Measurements from ENCODE around the gene RAB11FIP4. TPM values are rescaled to one million over a fixed set of nuclear protein-coding genes. Genes with fewer than 3 reads are reported as not detected.

The RAB11FIP4 gene
- polyA plus RNA-seq, 1 of the 3 experiments (the other 2 are of a cell fraction), result 9.4 TPM

- Histone ChIP-seq H3K4me1 (ENCODE audit: control insufficient read depth in 1 of 2, insufficient read depth in 2 of 2, low read depth in 1 of 2, low read length in 1 of 2) (peaks cover 0 to 15% of the 10 kb centered on the region in 2 experiments; a peak in 1 of 4 replicates), H3K4me2 (no peak overlapping the region), H3K9me3 (no peaks in the 10 kb centered on the region), H4K20me1 (ENCODE audit: insufficient read depth) (no peaks in the 10 kb centered on the region), H3K27ac (ENCODE audit: low read depth in 2 of 2, low read length in 1 of 2) (no peak overlapping the region), H3K9ac (no peak overlapping the region), H2AFZ (ENCODE audit: low read depth) (no peak overlapping the region), H3K36me3 (replicated peaks in 1 of 2; ENCODE audit: control insufficient read depth in 1 of 2, insufficient read depth in 2 of 2, low read length in 1 of 2) (no peaks in the 10 kb centered on the region), H3F3A (replicated peaks; ENCODE audit: insufficient read depth) (no peaks in the 10 kb centered on the region), H3K27me3 (ENCODE audit: insufficient read depth) (no peaks in the 10 kb centered on the region), H3K79me2 (ENCODE audit: insufficient read depth) (no peaks in the 10 kb centered on the region), H3K9me2 (no peaks in the 10 kb centered on the region), H3K4me3 (ENCODE audit: low read depth in 2 of 2, low read length in 1 of 2) (no peak overlapping the region)
- WGBS (ENCODE audit: low lambda C conversion rate), result 87% methylated on average over 14 of the region's 16 CpGs
- DNase-seq, result no peak
- ChIA-PET POLR2A (no interaction called here), CTCF (interaction anchor here (1.9 kb wide), 1 partner anchor 43 kb away, joined by 5 read pairs; no protein-coding TSS in a partner anchor)
- no peak for TF ChIP-seq EZH2phosphoT487 (IDR thresholded peaks at IDR 0.05; ENCODE audit: borderline replicate concordance, low read depth)
These were observed 40.6 kb downstream of the RAB11FIP4 start for GRCh38 chr17:31431852-31432658.

- ChIA-PET POLR2A (no interaction called here), CTCF (no interaction called here)
- no peak for DNase-seq
- no peaks in the 10 kb centered on the region for H3K9me3 ChIP-seq
- H3K36me3 ChIP-seq (replicated peaks in 1 of 2; ENCODE audit: control insufficient read depth in 1 of 2, insufficient read depth in 2 of 2, low read length in 1 of 2), result no peaks in the 10 kb centered on the region
- no peak overlapping the region for H3K4me3 ChIP-seq (ENCODE audit: low read depth in 2 of 2, low read length in 1 of 2)
- H3K9ac ChIP-seq, result no peak overlapping the region
- no peaks in the 10 kb centered on the region for H3K9me2 ChIP-seq
- H3K79me2 ChIP-seq (ENCODE audit: insufficient read depth), result no peaks in the 10 kb centered on the region
- no peaks in the 10 kb centered on the region for H3K27me3 ChIP-seq (ENCODE audit: insufficient read depth)
- H2AFZ ChIP-seq (ENCODE audit: low read depth), result no peak overlapping the region
- TF ChIP-seq ZBTB33 (IDR thresholded peaks at IDR 0.05; ENCODE audit: borderline replicate concordance, low read depth) (no peak), RXRA (IDR thresholded peaks at IDR 0.05; ENCODE audit: borderline replicate concordance, low read depth) (no peak), RCOR1 (IDR thresholded peaks at IDR 0.05; ENCODE audit: low read length) (no peak), SIN3A (IDR thresholded peaks at IDR 0.05; ENCODE audit: borderline replicate concordance, low read depth, low read length) (no peak), GATA2 (CRISPR knock-in tag; IDR thresholded peaks at IDR 0.05) (no peak), EZH2phosphoT487 (IDR thresholded peaks at IDR 0.05; ENCODE audit: borderline replicate concordance, low read depth) (no peak), POLR2AphosphoS5 (IDR thresholded peaks at IDR 0.05; ENCODE audit: low read depth, low read length) (no peak), YY1 (IDR thresholded peaks at IDR 0.05; ENCODE audit: low read depth) (no peak), REST (IDR thresholded peaks at IDR 0.05; ENCODE audit: low read depth, low read length) (no peak), MEF2A (IDR thresholded peaks at IDR 0.05; ENCODE audit: borderline replicate concordance, low read depth) (no peak), TAF1 (IDR thresholded peaks at IDR 0.05; ENCODE audit: borderline replicate concordance, low read depth, low read length) (no peak), PBX3 (IDR thresholded peaks at IDR 0.05) (no peak), SMC3 (IDR thresholded peaks at IDR 0.05; ENCODE audit: low read depth, low read length) (no peak), MXI1 (IDR thresholded peaks at IDR 0.05; ENCODE audit: low read depth, low read length) (no peak)
- 70% methylated on average over 7 of the region's 14 CpGs for WGBS (ENCODE audit: low lambda C conversion rate)
- no peak overlapping the region for H3K27ac ChIP-seq (ENCODE audit: low read depth in 2 of 2, low read length in 1 of 2)
- no peaks in the 10 kb centered on the region for H4K20me1 ChIP-seq (ENCODE audit: insufficient read depth)
- H3K4me1 ChIP-seq (ENCODE audit: control insufficient read depth in 1 of 2, insufficient read depth in 2 of 2, low read depth in 1 of 2, low read length in 1 of 2), result peaks cover 0 to 5% of the 10 kb centered on the region in 2 experiments; a peak in 1 of 4 replicates
- no peak overlapping the region for H3K4me2 ChIP-seq
- H3F3A ChIP-seq (replicated peaks; ENCODE audit: insufficient read depth), result no peaks in the 10 kb centered on the region
These were observed 41.8 kb downstream of the RAB11FIP4 start for GRCh38 chr17:31433091-31433790.
